ENCODE results near the gene MEIKIN. TPM values are rescaled to one million over a fixed set of nuclear protein-coding genes. Genes with fewer than 3 reads are reported as not detected.

The MEIKIN gene
- total and polyA plus RNA-seq, 2 donors (not counting 1 experiment from before 2014, with no cell fraction given) = not detected

DNA sequence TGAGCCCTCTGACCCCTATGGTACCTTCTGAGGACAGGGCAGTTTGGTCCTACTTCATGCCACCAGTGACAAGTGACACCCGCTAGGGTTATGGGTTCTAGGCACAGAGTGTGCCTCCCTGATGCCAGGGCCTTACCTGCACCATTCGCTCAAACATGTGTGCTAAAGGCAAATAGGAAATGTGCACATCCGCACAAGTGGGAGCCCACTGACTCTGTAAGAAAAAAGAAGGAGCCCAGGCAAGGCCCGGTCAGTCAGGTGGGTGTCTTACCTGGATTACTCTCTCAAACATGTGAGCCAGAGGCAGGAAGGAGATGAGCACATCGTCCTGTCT lies 29.1 kb upstream of the MEIKIN start:
- no peak for DNase-seq (ENCODE audit: low read depth in 2 of 2)
- Histone ChIP-seq H3K4me1 (ENCODE audit: control insufficient read depth, extremely low read depth, insufficient read depth, low read length) (no peaks in the 10 kb centered on the region), H3K4me3 (replicated peaks in 1 of 4; ENCODE audit: control extremely low read depth in 1 of 4, insufficient read depth in 1 of 4, low read depth in 3 of 4, low read length in 4 of 4) (no peak overlapping the region), H3K36me3 (ENCODE audit: control insufficient read depth, insufficient read depth, low read length) (no peaks in the 10 kb centered on the region), H3K79me2 (ENCODE audit: control insufficient read depth, insufficient read depth, low read length) (no peaks in the 10 kb centered on the region), H2AFZ (ENCODE audit: low read length) (no peak overlapping the region), H3K9me3 (ENCODE audit: control insufficient read depth, insufficient read depth, low read depth, low read length) (no peaks in the 10 kb centered on the region), H3K4me2 (ENCODE audit: extremely low read depth, insufficient read depth, low read length) (no peak overlapping the region), H3K9ac (ENCODE audit: insufficient read depth, low read length) (no peak overlapping the region), H3K27me3 (ENCODE audit: control insufficient read depth, insufficient read depth, low read length) (no peaks in the 10 kb centered on the region), H4K20me1 (ENCODE audit: control insufficient read depth, extremely low read depth, insufficient read depth, low read length) (no peaks in the 10 kb centered on the region), H3K27ac (ENCODE audit: insufficient read depth, low read length) (no peak overlapping the region)
- TF ChIP-seq EZH2 (IDR thresholded peaks at IDR 0.05; ENCODE audit: low read length, missing control alignments) = no peak
- TF ChIP-seq, protein P1, sequence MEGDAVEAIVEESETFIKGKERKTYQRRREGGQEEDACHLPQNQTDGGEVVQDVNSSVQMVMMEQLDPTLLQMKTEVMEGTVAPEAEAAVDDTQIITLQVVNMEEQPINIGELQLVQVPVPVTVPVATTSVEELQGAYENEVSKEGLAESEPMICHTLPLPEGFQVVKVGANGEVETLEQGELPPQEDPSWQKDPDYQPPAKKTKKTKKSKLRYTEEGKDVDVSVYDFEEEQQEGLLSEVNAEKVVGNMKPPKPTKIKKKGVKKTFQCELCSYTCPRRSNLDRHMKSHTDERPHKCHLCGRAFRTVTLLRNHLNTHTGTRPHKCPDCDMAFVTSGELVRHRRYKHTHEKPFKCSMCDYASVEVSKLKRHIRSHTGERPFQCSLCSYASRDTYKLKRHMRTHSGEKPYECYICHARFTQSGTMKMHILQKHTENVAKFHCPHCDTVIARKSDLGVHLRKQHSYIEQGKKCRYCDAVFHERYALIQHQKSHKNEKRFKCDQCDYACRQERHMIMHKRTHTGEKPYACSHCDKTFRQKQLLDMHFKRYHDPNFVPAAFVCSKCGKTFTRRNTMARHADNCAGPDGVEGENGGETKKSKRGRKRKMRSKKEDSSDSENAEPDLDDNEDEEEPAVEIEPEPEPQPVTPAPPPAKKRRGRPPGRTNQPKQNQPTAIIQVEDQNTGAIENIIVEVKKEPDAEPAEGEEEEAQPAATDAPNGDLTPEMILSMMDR (conservative IDR thresholded peaks at IDR 0.05 in 1 of 2, IDR thresholded peaks at IDR 0.05 in 1 of 2; ENCODE audit: low read depth in 1 of 2, low read length in 2 of 2) = no peak

DNA sequence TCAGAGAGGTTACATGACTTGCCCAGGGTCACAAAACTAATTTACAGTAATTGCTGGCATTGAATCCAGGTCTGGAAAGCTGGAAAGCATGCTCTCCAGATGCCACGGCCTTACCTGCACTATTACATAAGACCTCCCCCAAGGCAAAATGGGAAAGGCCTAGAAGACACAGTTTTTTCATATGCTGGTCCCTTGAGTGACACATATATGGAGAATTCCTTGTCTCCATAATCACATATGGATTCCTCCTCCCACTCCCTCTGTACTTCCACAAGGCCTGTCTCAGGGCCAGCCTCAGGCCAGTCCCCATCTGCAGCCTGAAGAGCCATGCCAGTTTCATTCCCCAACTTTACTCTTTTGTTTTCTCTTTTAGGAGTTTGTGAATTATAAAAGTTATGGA lies 28.6 kb upstream of the MEIKIN start:
- Histone ChIP-seq H3K4me3 (replicated peaks in 1 of 4; ENCODE audit: control extremely low read depth in 1 of 4, insufficient read depth in 1 of 4, low read depth in 3 of 4, low read length in 4 of 4) (no peak overlapping the region), H3K4me2 (ENCODE audit: extremely low read depth, insufficient read depth, low read length) (no peak overlapping the region), H4K20me1 (ENCODE audit: control insufficient read depth, extremely low read depth, insufficient read depth, low read length) (no peaks in the 10 kb centered on the region), H3K9ac (ENCODE audit: insufficient read depth, low read length) (no peak overlapping the region), H3K9me3 (ENCODE audit: control insufficient read depth, insufficient read depth, low read depth, low read length) (no peaks in the 10 kb centered on the region), H2AFZ (ENCODE audit: low read length) (no peak overlapping the region), H3K79me2 (ENCODE audit: control insufficient read depth, insufficient read depth, low read length) (no peaks in the 10 kb centered on the region), H3K27ac (ENCODE audit: insufficient read depth, low read length) (no peak overlapping the region), H3K4me1 (ENCODE audit: control insufficient read depth, extremely low read depth, insufficient read depth, low read length) (no peaks in the 10 kb centered on the region), H3K27me3 (ENCODE audit: control insufficient read depth, insufficient read depth, low read length) (no peaks in the 10 kb centered on the region), H3K36me3 (ENCODE audit: control insufficient read depth, insufficient read depth, low read length) (no peaks in the 10 kb centered on the region)
- TF ChIP-seq EZH2 (IDR thresholded peaks at IDR 0.05; ENCODE audit: low read length, missing control alignments) = no peak
- TF ChIP-seq, protein P1 (conservative IDR thresholded peaks at IDR 0.05 in 1 of 2, IDR thresholded peaks at IDR 0.05 in 1 of 2; ENCODE audit: low read depth in 1 of 2, low read length in 2 of 2) = no peak
- no peak for DNase-seq (ENCODE audit: low read depth in 2 of 2)

DNA sequence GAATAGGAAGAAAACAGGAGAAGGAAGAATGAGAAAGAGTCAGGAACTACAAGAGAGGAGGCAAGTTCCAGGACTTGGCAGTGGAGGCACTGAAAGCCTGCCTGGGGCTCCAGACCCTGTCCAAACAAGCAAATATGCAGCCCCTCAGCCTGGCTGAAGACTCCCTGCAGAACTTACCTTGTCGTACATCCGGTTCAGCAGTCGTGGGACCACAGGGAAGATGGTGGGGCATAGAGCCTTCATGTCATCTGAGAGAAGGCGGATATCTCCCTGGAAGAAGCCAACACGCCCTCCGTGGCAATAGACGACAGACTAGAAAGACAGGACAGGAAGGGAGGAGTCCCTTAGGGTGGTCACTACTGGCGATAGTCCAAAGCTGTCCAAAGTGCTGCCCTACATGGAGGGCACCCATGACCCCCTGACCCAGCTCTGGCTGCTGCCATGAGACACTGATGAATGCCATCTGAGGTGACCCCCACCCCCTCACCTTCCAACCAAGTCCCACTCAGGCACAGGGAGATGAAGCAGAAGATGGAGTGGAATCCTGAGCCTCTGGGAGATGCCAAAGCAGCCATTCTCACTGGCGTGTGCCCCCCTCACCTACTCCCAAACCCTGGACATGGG lies 27.7 kb upstream of the MEIKIN start:
- Histone ChIP-seq H3K9ac (ENCODE audit: insufficient read depth, low read length) (no peak overlapping the region), H3K4me1 (ENCODE audit: control insufficient read depth, extremely low read depth, insufficient read depth, low read length) (no peaks in the 10 kb centered on the region), H3K4me3 (replicated peaks in 1 of 4; ENCODE audit: control extremely low read depth in 1 of 4, insufficient read depth in 1 of 4, low read depth in 3 of 4, low read length in 4 of 4) (no peak overlapping the region), H2AFZ (ENCODE audit: low read length) (no peak overlapping the region), H3K79me2 (ENCODE audit: control insufficient read depth, insufficient read depth, low read length) (no peaks in the 10 kb centered on the region), H3K27ac (ENCODE audit: insufficient read depth, low read length) (no peak overlapping the region), H3K4me2 (ENCODE audit: extremely low read depth, insufficient read depth, low read length) (no peak overlapping the region), H4K20me1 (ENCODE audit: control insufficient read depth, extremely low read depth, insufficient read depth, low read length) (no peaks in the 10 kb centered on the region), H3K36me3 (ENCODE audit: control insufficient read depth, insufficient read depth, low read length) (no peaks in the 10 kb centered on the region), H3K27me3 (ENCODE audit: control insufficient read depth, insufficient read depth, low read length) (no peaks in the 10 kb centered on the region), H3K9me3 (ENCODE audit: control insufficient read depth, insufficient read depth, low read depth, low read length) (no peaks in the 10 kb centered on the region)
- TF ChIP-seq, protein P1 (conservative IDR thresholded peaks at IDR 0.05 in 1 of 2, IDR thresholded peaks at IDR 0.05 in 1 of 2; ENCODE audit: low read depth in 1 of 2, low read length in 2 of 2) = no peak
- no peak for TF ChIP-seq EZH2 (IDR thresholded peaks at IDR 0.05; ENCODE audit: low read length, missing control alignments)
- DNase-seq (ENCODE audit: low read depth in 2 of 2) = no peak

Measured in fibroblast of lung (primary cell).